GM19328 (cell line): ENCODE data around the gene PTPRQ.

Experiments
- ATAC-seq: cut with Tn5 transposase; IDR thresholded peaks from one replicate; pipeline ENCODE4 v1.9.1; 2021; ENCODE audit warnings: mild to moderate bottlenecking, moderate library complexity; ENCODE audit not compliant: unreplicated experiment

PTPRQ gene

DNA sequence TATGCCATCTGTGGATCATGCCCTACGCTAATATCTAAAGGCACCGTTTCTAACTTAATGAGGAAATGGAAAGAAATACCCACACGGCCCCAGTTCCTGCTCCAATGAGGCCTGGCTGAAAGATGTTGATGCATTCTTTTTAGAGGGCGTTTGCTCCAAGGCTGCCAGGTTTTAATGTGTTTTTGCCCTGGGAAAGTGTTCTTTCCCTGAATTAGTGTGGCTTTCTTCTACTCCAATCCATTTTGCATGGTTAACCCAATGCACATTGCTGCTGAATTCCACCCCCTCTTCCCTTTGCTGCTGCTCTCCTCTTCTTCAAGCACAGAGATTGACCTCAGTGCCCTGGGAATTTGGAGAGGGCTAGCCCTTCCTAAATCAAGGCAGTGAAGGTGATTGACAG is 273.8 kb downstream of the PTPRQ start:
- no peak for ATAC-seq

DNA sequence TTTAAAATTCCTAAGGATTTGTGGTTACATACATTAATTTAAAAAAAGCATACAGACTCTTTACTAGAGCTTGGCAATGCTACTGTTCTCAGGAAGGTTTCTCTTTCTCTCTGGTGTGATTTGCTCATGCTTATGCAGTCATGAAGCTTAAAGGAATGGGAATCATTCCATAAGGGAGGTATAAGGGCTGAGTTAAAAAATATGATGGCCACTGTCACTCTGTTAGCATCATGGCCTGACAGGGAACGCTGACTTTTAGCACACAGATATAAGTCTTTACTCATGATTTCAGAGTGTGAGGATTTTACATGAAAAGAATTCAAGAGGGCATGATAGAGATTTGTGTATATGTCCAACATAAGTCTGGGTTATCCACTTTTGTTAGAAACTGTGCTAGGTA is 276.5 kb downstream of the PTPRQ start:
- no peak for ATAC-seq

DNA sequence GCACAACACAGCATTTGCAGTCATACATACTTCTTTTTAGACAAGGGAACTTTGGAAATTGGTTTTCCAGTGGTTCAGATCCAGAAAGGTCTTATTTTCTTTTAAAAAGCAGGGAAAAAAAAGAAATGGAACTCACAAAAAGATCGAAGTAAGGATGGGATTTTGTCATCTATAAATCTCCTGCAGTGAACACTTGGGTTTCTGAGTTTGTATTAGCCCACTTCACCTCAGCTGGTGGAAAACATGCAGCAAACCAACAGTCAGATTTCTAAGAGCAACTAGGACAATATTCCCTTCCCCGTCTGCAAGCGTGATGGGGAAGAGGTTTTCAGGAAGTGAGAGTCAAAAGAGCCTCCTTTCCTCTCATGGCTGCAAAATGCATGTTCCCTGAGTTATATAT is 277.3 kb downstream of the PTPRQ start:
- no peak for ATAC-seq
